Fibroblast of lung (primary cell): ENCODE measurements around the gene RGL4. TPM values are rescaled to one million over a fixed set of nuclear protein-coding genes. Genes with fewer than 3 reads are reported as not detected.

Experiments used
- DNase-seq, 2 donors: peaks; one replicate each; pipeline versions ENCODE4 v3.0.0 to v3.0.0-alpha.2; 2010; ENCODE audit warnings: low read depth in 2 of 2
- H2AFZ ChIP-seq: 2 replicates; pipeline ENCODE4 v1.5.1; 2012; ENCODE audit warnings: low read length, control low read depth, inconsistent platforms
- H3K27ac ChIP-seq: 2 replicates; pipeline ENCODE4 v1.5.1; 2011; ENCODE audit warnings: low read length, control low read depth; ENCODE audit not compliant: insufficient read depth
- H3K27me3 ChIP-seq: 2 replicates; pipeline ENCODE4 v1.5.1; 2011; ENCODE audit warnings: mild to moderate bottlenecking, low read length; ENCODE audit not compliant: control insufficient read depth, insufficient read depth
- H3K36me3 ChIP-seq: 2 replicates; pipeline ENCODE4 v1.5.1; 2011; ENCODE audit warnings: low read length; ENCODE audit not compliant: control insufficient read depth, insufficient read depth
- H3K4me1 ChIP-seq: 2 replicates; pipeline ENCODE4 v1.5.1; 2011; ENCODE audit warnings: low read length; ENCODE audit not compliant: control insufficient read depth, insufficient read depth; ENCODE audit errors: extremely low read depth
- H3K4me2 ChIP-seq: 2 replicates; pipeline ENCODE4 v1.5.1; 2011; ENCODE audit warnings: low read length, control low read depth; ENCODE audit not compliant: insufficient read depth; ENCODE audit errors: extremely low read depth
- H3K4me3 ChIP-seq, 4 experiments: fragments of 200-600 bp in 1 of 4; sonication (generic) in 1 of 4; replicated peaks in 1 of 4; 2 replicates each; pipeline ENCODE4 v1.5.1; 2011 to 2016; ENCODE audit warnings: low read length in 4 of 4, low read depth in 3 of 4, mild to moderate bottlenecking in 3 of 4, control low read depth in 2 of 4, inconsistent platforms in 1 of 4, mixed read lengths in 1 of 4; ENCODE audit not compliant: insufficient read depth in 1 of 4; ENCODE audit errors: control extremely low read depth in 1 of 4
- H3K79me2 ChIP-seq: 2 replicates; pipeline ENCODE4 v1.5.1; 2012; ENCODE audit warnings: mild to moderate bottlenecking, low read length, inconsistent platforms; ENCODE audit not compliant: control insufficient read depth, insufficient read depth
- H3K9ac ChIP-seq: 2 replicates; pipeline ENCODE4 v1.5.1; 2011; ENCODE audit warnings: mild to moderate bottlenecking, low read length, control low read depth; ENCODE audit not compliant: insufficient read depth
- H3K9me3 ChIP-seq: 2 replicates; pipeline ENCODE4 v1.5.1; 2012; ENCODE audit warnings: low read depth, low read length; ENCODE audit not compliant: control insufficient read depth, insufficient read depth
- H4K20me1 ChIP-seq: 2 replicates; pipeline ENCODE4 v1.5.1; 2011; ENCODE audit warnings: low read length; ENCODE audit not compliant: control insufficient read depth, insufficient read depth; ENCODE audit errors: extremely low read depth
- EZH2 ChIP-seq: IDR thresholded peaks from 2 replicates; pipeline ENCODE4 v1.5.1; 2012; ENCODE audit warnings: low read length, control low read depth, mild to moderate bottlenecking; ENCODE audit errors: missing control alignments
- polyA plus RNA-seq, 2 donors: library from polyadenylated mRNA; depleted of rRNA in 1 of 2; stranded (reverse) in 1 of 2; unstranded in 1 of 2; fragments of >200 nt; gene quantifications; 2 replicates each; pipeline ENCODE4 v1.2.1, GENCODE V29; 2011 to 2012; ENCODE audit warnings: missing spikeins in 1 of 2
- total RNA-seq: library from RNA; depleted of rRNA; stranded (reverse); fragments of >200 nt; gene quantifications from 2 replicates; pipeline ENCODE4 v1.2.1, GENCODE V29; 2014
- TF ChIP-seq, protein P1 (sequence below), 2 donors: IDR thresholded peaks in 1 of 2; conservative IDR thresholded peaks in 1 of 2; 1 replicate in 1 of 2; 2 replicates in 1 of 2; pipeline ENCODE4 v1.5.1; 2011 to 2012; ENCODE audit warnings: low read length in 2 of 2, control low read depth in 1 of 2, inconsistent platforms in 1 of 2, low read depth in 1 of 2, mild to moderate bottlenecking in 1 of 2

RGL4 gene
- total and polyA plus RNA-seq, 2 donors (not counting 1 experiment from before 2014, with no cell fraction given): not detected

DNA sequence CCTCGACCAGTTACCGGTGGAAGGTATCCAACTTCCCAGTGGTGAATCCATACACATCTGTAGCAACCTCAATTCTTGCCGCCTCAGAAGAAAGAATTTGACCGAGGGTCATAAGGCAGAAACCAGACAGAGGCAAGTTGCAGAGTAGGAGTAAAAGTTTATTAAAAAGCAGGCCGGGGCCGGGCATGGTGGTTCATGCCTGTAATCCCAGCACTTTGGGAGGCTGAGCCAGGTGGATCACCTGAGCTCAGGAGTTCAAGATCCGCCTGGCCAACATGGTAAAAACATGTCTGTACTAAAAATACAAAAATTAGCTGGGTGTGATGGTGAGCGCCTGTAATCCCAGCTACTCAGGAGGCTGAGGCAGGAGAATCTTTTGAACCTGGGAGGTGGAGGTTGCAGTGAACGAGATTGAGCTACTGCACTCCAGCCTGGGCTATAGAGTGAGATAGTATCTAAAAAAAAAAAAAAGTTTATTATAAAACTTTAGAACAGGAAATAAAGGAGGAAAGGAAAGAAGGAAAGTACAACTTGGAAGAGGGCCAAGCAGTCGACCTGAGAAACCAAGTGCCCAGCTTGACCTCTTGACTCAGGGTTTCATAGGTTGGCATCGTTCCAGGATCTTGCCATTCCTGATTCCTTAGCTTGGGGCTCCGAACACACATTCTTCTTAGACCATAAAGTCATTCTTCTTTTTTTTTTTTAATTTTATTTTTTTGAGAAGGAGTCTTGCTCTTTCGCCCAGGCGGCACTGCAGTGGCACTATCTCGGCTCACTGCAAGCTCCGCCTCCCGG lies 27.8 kb downstream of the RGL4 start:
- Histone ChIP-seq H3K4me3 (no peak overlapping the region), H3K27ac (no peak overlapping the region), H4K20me1 (no peaks in the 10 kb centered on the region), H3K4me2 (no peak overlapping the region), H2AFZ (no peak overlapping the region), H3K27me3 (no peaks in the 10 kb centered on the region), H3K79me2 (peaks cover 4% of the 10 kb centered on the region), H3K4me1 (no peaks in the 10 kb centered on the region), H3K36me3 (no peaks in the 10 kb centered on the region), H3K9ac (no peak overlapping the region), H3K9me3 (no peaks in the 10 kb centered on the region)
- no peak for DNase-seq
- TF ChIP-seq, protein P1, sequence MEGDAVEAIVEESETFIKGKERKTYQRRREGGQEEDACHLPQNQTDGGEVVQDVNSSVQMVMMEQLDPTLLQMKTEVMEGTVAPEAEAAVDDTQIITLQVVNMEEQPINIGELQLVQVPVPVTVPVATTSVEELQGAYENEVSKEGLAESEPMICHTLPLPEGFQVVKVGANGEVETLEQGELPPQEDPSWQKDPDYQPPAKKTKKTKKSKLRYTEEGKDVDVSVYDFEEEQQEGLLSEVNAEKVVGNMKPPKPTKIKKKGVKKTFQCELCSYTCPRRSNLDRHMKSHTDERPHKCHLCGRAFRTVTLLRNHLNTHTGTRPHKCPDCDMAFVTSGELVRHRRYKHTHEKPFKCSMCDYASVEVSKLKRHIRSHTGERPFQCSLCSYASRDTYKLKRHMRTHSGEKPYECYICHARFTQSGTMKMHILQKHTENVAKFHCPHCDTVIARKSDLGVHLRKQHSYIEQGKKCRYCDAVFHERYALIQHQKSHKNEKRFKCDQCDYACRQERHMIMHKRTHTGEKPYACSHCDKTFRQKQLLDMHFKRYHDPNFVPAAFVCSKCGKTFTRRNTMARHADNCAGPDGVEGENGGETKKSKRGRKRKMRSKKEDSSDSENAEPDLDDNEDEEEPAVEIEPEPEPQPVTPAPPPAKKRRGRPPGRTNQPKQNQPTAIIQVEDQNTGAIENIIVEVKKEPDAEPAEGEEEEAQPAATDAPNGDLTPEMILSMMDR (conservative IDR thresholded peaks at IDR 0.05 in 1 of 2, IDR thresholded peaks at IDR 0.05 in 1 of 2; ENCODE audit: low read depth in 1 of 2, low read length in 2 of 2): no peak
- no peak for TF ChIP-seq EZH2

DNA sequence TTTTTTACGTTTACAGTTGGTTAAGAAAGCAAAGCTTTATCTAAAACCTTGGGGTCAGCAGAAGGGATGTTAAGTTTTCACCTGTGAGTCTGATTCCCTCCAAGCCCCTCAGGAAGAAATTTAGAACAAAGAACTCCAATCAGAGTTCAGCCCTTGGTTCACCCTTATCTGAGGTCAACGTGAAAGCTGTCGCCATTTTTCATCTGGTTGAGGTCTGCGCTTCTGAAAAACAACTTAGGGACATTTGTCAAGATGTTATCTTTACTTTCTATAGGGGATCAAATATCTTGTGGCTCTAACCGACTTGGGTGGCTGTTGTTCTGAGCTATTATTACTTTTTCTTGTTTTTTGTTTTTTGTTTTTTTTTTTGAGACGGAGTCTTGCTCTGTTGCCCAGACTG lies 30.0 kb downstream of the RGL4 start:
- H3K9me3 ChIP-seq: no peaks in the 10 kb centered on the region
- no peaks in the 10 kb centered on the region for H4K20me1 ChIP-seq
- peaks cover 3% of the 10 kb centered on the region for H3K79me2 ChIP-seq
- no peaks in the 10 kb centered on the region for H3K27me3 ChIP-seq
- no peak overlapping the region for H3K4me2 ChIP-seq
- TF ChIP-seq EZH2: no peak
- TF ChIP-seq, protein P1 (conservative IDR thresholded peaks at IDR 0.05 in 1 of 2, IDR thresholded peaks at IDR 0.05 in 1 of 2; ENCODE audit: low read depth in 1 of 2, low read length in 2 of 2): no peak
- DNase-seq: no peak
- no peaks in the 10 kb centered on the region for H3K36me3 ChIP-seq
- no peak overlapping the region for H3K27ac ChIP-seq
- no peak overlapping the region for H3K9ac ChIP-seq
- H3K4me1 ChIP-seq: no peaks in the 10 kb centered on the region
- H3K4me3 ChIP-seq: no peak overlapping the region
- H2AFZ ChIP-seq: no peak overlapping the region

DNA sequence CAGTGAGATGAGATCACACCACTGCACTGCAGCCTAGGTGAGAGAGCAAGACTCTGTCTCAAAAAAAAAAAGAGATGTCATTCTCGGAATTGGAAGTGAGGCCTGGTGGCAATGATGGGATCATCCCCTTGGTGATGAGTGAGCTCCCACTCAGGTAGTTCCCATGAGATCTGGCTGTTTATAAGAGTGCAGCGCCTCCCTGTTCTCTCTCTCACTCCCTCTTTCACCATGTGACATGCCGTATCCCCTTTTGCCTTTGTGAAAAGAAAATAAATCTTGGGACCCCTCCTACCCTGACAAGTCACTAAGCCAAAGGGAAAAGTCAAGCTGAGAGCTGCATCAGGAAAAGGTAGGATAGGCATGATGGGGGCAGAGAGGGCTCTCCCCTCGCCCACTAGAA lies 31.3 kb downstream of the RGL4 start:
- no peaks in the 10 kb centered on the region for H3K79me2 ChIP-seq
- no peak overlapping the region for H3K9ac ChIP-seq
- DNase-seq: no peak
- H3K27me3 ChIP-seq: no peaks in the 10 kb centered on the region
- H3K4me2 ChIP-seq: no peak overlapping the region
- no peak overlapping the region for H3K4me3 ChIP-seq
- no peaks in the 10 kb centered on the region for H3K9me3 ChIP-seq
- H4K20me1 ChIP-seq: no peaks in the 10 kb centered on the region
- no peak overlapping the region for H3K27ac ChIP-seq
- no peaks in the 10 kb centered on the region for H3K36me3 ChIP-seq
- H3K4me1 ChIP-seq: no peaks in the 10 kb centered on the region
- no peak overlapping the region for H2AFZ ChIP-seq
- no peak for TF ChIP-seq EZH2
- TF ChIP-seq, protein P1 (conservative IDR thresholded peaks at IDR 0.05 in 1 of 2, IDR thresholded peaks at IDR 0.05 in 1 of 2; ENCODE audit: low read depth in 1 of 2, low read length in 2 of 2): no peak
